IPS-18a (cell line): ENCODE data around the gene MYO7A.

Source experiments
- H3K27ac ChIP-seq: one replicate; pipeline ENCODE4 v1.5.1; 2013; ENCODE audit warnings: low read length
- H3K27me3 ChIP-seq: one replicate; pipeline ENCODE4 v1.6.1; 2013; ENCODE audit warnings: mild to moderate bottlenecking, low read length; ENCODE audit not compliant: control insufficient read depth, insufficient read depth
- H3K36me3 ChIP-seq: one replicate; pipeline ENCODE4 v1.6.1; 2013; ENCODE audit warnings: low read depth, low read length; ENCODE audit not compliant: control insufficient read depth
- H3K4me1 ChIP-seq: one replicate; pipeline ENCODE4 v1.6.1; 2013; ENCODE audit warnings: low read depth, low read length; ENCODE audit not compliant: control insufficient read depth
- H3K4me3 ChIP-seq: one replicate; pipeline ENCODE4 v1.5.1; 2013; ENCODE audit warnings: low read length
- H3K9ac ChIP-seq: one replicate; pipeline ENCODE4 v1.6.1; 2013; ENCODE audit warnings: mild to moderate bottlenecking, low read length, moderate library complexity
- H3K9me3 ChIP-seq: one replicate; pipeline ENCODE4 v1.6.1; 2013; ENCODE audit warnings: low read depth, low read length; ENCODE audit not compliant: control insufficient read depth

MYO7A gene

DNA sequence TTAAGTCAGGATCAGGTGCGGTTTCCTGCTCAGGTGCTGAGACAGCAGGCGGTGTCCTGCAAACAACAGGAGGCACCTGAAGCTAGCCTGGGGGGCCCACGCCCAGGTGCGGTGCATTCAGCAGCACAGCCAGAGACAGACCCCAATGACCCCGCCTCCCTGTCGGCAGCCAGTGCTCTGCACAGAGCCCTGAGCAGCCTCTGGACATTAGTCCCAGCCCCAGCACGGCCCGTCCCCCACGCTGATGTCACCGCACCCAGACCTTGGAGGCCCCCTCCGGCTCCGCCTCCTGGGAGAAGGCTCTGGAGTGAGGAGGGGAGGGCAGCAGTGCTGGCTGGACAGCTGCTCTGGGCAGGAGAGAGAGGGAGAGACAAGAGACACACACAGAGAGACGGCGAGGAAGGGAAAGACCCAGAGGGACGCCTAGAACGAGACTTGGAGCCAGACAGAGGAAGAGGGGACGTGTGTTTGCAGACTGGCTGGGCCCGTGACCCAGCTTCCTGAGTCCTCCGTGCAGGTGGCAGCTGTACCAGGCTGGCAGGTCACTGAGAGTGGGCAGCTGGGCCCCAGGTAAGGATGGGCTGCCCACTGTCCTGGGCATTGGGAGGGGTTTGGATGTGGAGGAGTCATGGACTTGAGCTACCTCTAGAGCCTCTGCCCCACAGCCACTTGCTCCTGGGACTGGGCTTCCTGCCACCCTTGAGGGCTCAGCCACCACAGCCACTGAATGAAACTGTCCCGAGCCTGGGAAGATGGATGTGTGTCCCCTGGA, at the start of gene MYO7A:
Gene MYO7A, plus strand, starts transcription at position 327 of the 772 bp plus-strand sequence. CDS start 2,389 bp downstream, outside the sequence.
- H3K9ac ChIP-seq, result no peak within 1 kb of the TSS
- H3K4me1 ChIP-seq, result peaks cover 5% of the 10 kb centered on the region
- H3K36me3 ChIP-seq, result no peaks in the 10 kb centered on the region
- H3K27me3 ChIP-seq, result peaks cover 4% of the 10 kb centered on the region
- no peak within 1 kb of the TSS for H3K27ac ChIP-seq
- no peaks in the 10 kb centered on the region for H3K9me3 ChIP-seq
- peak within 1 kb of the TSS; percentile 54 for H3K4me3 ChIP-seq

DNA sequence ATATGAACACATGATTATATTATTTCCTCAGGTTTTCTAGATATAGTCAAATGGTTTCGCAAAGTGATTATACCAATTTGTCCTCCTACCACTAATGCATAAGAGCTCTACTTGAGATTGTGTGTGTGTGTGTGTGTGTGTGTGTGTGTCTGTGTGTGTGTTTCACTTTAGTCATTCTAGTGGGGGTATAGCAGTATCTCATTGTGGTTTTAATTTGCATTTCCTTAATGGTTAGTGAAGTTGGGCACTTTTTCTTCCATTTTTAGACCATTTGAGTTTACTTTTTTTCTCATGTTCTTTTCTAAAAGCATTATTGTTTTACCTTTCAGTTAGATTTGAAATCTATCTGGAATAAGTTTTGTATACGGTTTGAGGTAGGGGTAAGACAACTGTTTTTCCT, 48.4 kb upstream of the MYO7A start:
- Histone ChIP-seq H3K36me3 (no peaks in the 10 kb centered on the region), H3K27ac (no peak overlapping the region), H3K27me3 (no peaks in the 10 kb centered on the region), H3K9me3 (no peaks in the 10 kb centered on the region), H3K4me3 (no peak overlapping the region), H3K9ac (no peak overlapping the region), H3K4me1 (no peaks in the 10 kb centered on the region)

DNA sequence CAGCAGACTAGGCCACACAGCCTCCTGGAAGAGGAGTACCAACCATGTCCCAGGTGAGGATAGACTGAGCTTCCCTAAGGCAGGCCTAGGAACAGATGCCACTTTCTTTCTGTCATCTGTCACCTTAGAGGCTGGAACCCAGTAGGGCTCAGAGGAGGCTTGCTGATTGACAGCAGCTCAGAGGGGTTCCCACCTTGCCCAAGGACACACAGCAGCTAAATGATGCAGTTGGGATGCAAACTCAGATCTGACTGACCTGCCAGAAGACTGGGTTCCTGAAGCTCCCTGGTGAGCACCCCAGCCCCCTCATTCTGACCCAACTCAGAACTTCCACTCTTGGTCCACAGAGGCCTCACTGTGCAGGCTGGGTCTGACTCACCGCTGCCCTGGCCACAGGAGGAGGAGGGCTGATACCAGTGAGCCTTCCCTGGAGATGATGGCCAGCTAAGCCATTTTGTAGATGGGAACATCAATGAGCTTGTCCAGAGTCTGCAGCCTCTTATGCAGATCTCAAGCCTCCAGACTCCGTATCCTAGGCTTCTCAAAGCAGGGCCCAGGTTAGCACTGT, 47.3 kb upstream of the MYO7A start:
- Histone ChIP-seq H3K27me3 (no peaks in the 10 kb centered on the region), H3K9me3 (no peaks in the 10 kb centered on the region), H3K4me1 (no peaks in the 10 kb centered on the region), H3K36me3 (no peaks in the 10 kb centered on the region), H3K9ac (no peak overlapping the region), H3K27ac (no peak overlapping the region), H3K4me3 (no peak overlapping the region)

DNA sequence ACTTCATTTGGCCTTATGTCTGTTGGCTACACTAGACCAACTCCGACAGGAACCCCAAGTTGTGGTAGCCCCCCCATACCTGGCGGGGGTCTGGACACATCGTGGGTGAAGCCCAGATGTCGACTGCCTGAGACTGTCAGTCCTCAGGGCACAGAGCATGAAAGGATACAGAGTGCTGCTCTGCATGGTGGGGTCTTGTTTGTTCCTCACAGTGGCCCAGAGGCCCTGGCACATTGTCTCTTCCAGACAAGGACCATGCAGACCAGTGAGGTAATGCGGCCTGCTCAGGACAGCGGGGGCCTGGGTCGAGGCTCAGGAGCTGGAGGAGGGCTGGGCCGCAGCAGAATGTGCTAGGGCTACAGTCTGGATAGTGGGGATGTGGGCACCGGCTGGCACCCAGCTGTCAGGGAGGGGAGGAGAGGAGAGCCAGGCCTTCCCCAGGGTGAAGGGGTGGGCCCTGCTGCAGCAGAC, 46.6 kb upstream of the MYO7A start:
- H3K36me3 ChIP-seq, result no peaks in the 10 kb centered on the region
- H3K4me1 ChIP-seq, result no peaks in the 10 kb centered on the region
- H3K9ac ChIP-seq, result no peak overlapping the region
- H3K27ac ChIP-seq, result no peak overlapping the region
- no peaks in the 10 kb centered on the region for H3K9me3 ChIP-seq
- H3K27me3 ChIP-seq, result no peaks in the 10 kb centered on the region
- no peak overlapping the region for H3K4me3 ChIP-seq

DNA sequence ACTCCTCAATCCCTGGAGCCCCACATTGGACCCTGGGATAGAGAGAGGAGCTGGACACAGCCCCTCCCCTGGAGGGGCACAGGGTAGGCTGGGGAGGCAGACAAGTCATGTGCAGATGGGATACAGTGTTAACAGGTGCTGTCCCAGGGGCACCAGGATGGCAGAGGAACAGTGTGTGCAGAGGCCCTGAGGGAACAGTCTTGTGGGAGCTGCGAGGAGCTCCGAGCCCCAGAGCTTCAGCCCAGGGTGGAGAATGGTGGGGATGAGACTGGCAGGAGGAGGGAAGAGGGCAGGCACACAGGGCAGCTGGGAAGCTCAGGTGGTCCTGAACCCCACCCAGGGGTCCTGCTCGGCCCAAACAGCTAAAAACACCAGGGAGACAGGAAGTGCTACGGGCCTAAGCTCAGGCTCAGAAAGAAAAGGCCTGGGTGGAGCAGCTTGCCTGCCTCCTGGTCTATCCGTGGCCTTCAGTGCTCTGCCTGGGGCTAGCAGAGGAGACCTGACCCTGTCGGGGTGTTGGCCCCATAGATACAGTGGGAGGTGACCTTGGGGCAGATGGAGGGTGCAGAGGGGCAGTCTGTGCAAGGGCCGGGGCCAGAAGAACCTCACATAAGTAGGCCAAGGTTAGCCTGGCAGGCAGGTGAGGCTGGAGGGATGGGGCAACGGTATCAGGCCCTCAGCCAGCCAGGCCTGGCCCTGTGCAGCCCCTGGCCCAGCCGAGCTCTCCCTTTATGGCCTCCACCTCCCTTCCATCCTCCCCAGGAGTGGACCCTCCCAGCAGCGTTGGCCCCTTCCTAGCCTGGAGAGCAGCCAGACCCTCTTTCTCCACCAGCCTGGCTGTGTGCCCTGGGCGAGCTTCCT, 45.8 kb upstream of the MYO7A start:
- H3K9ac ChIP-seq, result no peak overlapping the region
- no peaks in the 10 kb centered on the region for H3K4me1 ChIP-seq
- no peaks in the 10 kb centered on the region for H3K36me3 ChIP-seq
- no peaks in the 10 kb centered on the region for H3K9me3 ChIP-seq
- no peaks in the 10 kb centered on the region for H3K27me3 ChIP-seq
- H3K4me3 ChIP-seq, result no peak overlapping the region
- no peak overlapping the region for H3K27ac ChIP-seq

DNA sequence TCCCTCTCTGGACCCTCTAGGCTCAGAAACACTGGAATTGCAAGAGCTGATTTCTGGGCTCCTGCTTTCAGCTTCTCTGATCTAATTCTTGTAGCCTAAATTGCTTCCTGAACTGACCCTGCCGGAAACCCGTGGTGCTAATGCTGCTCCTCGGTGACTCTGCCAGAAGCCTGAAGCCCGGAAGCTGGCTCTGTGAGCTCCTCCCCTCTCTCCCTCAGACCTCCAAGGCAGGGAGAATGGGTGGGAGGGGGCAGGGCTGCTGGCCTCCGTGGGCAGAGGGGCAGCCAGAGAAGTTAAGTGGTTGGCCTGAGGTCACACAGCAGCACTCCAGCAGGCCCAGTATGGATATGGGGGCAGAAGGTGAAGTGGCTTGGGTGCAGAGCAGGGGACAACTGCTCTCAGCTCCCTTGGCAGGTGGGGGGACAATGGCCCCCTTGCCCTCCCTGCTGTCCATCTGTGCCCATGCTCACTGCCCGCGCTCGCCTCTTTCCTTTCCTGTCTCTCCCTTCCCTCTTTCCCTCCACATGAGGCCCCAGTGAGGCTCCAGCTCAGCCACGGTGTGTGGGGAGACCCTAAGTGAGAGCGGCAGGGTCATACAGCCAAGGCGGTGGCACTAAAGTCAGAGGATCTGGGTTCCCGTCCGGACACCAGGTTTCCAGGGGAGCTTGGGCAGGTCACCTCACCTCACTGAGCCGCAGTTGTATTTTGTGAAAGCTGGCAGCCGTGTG, 45.0 kb upstream of the MYO7A start:
- Histone ChIP-seq H3K4me3 (no peak overlapping the region), H3K36me3 (no peaks in the 10 kb centered on the region), H3K27ac (no peak overlapping the region), H3K27me3 (no peaks in the 10 kb centered on the region), H3K9me3 (no peaks in the 10 kb centered on the region), H3K9ac (no peak overlapping the region), H3K4me1 (no peaks in the 10 kb centered on the region)

DNA sequence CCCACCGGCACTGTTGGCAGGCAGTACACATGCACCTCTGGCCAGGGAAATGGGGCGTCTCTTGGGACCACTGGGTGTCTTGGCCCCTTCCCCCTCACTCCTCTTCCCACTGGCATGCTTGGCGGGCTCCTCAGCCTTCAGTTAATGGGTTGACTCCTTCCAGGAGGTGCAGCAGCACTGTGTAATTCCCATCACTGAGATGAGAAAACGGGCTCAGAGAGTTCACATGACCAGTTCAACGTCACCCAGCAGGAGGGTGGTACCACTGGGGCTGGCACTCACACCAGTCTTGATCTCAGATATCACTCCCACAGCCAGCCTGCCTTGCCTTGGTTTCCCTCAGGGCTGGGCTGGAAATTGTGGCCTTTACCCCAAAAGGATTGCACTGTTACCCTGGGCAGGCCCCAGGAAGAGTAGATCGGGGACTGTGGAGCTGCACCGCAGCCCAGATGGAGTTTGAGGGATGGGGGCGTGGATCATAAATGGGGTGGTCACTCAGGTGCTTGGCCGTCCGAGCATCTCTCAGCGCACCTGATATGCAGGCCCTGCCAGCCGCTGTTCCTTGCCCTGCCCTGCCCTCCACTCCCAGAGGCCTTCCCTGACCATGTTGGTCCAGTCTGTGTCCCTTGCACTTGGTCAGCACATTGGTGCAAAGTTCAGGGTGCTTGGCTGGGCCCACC, 44.3 kb upstream of the MYO7A start:
- Histone ChIP-seq H3K36me3 (no peaks in the 10 kb centered on the region), H3K4me1 (no peaks in the 10 kb centered on the region), H3K9me3 (no peaks in the 10 kb centered on the region), H3K27ac (no peak overlapping the region), H3K4me3 (no peak overlapping the region), H3K27me3 (no peaks in the 10 kb centered on the region), H3K9ac (no peak overlapping the region)

DNA sequence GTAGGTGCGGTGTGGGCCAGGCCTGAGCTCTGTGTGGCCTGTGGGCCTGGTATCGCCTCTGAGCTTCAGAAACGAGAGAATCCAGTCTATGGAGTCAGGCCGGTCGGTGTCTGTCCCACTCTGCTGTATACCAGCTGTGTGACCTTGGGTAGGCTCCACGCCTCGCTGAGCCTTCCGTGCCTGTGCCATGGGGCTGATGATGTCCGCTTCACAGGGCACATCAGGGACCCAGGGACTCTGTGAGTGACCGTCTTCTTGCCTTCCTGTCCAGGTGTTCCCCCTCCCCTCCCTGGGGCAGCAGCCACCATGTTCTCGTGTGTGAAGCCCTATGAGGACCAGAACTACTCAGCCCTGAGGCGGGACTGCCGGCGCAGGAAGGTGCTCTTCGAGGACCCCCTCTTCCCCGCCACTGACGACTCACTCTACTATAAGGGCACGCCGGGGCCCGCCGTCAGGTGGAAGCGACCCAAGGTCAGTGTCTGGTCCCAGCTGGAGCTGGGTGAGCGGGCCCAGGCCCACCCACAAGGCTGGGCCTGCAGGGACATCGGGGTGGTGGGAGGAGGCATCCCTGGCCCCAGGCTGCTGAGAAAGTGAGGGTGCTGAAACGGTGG, 43.4 kb upstream of the MYO7A start:
- H3K36me3 ChIP-seq, result no peaks in the 10 kb centered on the region

DNA sequence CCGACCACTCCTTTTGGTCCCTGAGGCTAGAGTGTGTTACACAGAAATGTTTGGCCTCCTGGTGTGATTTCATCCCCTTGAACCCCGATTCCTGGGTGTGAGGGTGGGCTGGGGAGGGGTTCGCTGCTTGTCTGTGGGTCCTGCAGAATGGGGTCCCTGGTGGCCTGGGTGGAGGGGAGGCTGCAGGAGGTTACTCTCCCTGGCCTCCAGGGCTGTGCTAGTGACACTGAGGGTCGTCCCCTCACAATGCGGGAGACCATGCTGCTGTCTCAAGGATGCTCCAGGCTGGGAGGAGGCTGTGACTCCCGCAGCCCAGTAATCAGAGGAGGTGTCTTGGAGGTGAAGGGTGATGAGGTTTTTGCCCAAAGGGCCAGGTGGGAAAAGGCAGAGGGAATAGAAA, 42.4 kb upstream of the MYO7A start:
- Histone ChIP-seq H3K9me3 (no peaks in the 10 kb centered on the region), H3K27me3 (no peaks in the 10 kb centered on the region), H3K4me1 (peaks cover under 1% of the 10 kb centered on the region), H3K27ac (no peak overlapping the region), H3K9ac (no peak overlapping the region), H3K4me3 (no peak overlapping the region), H3K36me3 (no peaks in the 10 kb centered on the region)

More for the DNA sequence above, 43.4 kb upstream of the MYO7A start:
- Histone ChIP-seq H3K27me3 (no peaks in the 10 kb centered on the region), H3K9ac (no peak overlapping the region), H3K27ac (no peak overlapping the region), H3K4me1 (no peaks in the 10 kb centered on the region), H3K9me3 (no peaks in the 10 kb centered on the region), H3K4me3 (no peak overlapping the region)

DNA sequence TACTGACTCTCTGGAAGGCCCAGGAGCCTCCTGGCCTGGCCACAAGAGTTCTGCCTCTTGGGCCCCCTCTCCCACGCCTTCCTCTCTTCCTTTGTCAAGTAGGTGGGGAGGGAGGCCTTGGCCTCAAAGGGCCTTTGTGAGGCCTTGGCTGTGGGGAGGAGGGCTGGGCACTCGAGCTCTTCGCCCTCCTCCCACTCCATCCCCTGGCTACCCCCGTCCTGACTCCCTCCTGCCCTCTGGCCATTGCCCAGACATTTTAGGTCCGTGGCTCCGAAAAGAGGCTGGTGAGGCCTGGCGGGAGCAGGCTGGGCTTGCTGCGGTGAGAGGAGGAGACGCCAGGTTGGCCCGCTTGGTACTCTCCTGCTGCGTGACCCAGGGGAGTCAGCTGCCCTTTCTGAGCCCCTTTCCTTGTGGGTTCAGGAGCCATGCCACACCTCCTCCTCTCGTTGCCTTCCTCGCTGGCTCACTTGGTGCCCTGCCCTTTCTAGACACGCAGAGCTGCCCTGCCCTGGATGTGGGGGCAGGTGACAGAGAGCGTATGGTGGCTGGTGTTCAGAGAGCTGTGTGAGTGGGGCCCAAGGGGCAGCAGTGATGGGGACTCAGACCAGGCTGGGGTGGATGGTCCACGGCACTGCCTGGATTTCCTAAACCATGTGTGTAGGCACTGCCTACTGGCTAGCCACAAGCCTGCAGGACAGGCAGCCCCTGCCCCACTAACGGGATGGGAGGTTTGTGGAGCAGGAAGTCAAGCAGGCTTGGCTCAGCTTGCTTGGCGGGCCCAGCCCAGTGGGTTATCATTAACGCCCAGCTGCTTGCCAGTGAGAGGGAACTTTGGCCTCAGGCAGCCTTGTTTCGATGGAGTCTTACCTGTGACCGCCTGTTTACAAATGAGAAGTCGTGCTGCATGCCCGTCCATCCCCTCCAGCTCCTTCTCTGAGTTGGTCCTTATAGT, 41.2 kb upstream of the MYO7A start:
- H3K27ac ChIP-seq, result no peak overlapping the region
- no peak overlapping the region for H3K9ac ChIP-seq
- H3K36me3 ChIP-seq, result no peaks in the 10 kb centered on the region
- H3K4me3 ChIP-seq, result no peak overlapping the region
- peaks cover 5% of the 10 kb centered on the region for H3K4me1 ChIP-seq
- no peaks in the 10 kb centered on the region for H3K27me3 ChIP-seq
- H3K9me3 ChIP-seq, result no peaks in the 10 kb centered on the region
